Mammary epithelial cell (primary cell): ENCODE data around the gene SLC25A22.

ENCODE experiments used
- EZH2 ChIP-seq: IDR thresholded peaks from 2 replicates; pipeline ENCODE4 v1.6.1; 2012; ENCODE audit warnings: low read length, inconsistent platforms, borderline replicate concordance
- TF ChIP-seq, protein P1 (sequence below), 2 donors: IDR thresholded peaks in 1 of 2; conservative IDR thresholded peaks in 1 of 2; 2 replicates each; pipeline ENCODE4 v1.5.1; 2011 to 2012; ENCODE audit warnings: inconsistent platforms in 2 of 2, low read length in 2 of 2, mild to moderate bottlenecking in 2 of 2, control low read depth in 1 of 2, low read depth in 1 of 2; ENCODE audit not compliant: insufficient read depth in 1 of 2; ENCODE audit errors: extremely low read depth in 1 of 2

DNA sequence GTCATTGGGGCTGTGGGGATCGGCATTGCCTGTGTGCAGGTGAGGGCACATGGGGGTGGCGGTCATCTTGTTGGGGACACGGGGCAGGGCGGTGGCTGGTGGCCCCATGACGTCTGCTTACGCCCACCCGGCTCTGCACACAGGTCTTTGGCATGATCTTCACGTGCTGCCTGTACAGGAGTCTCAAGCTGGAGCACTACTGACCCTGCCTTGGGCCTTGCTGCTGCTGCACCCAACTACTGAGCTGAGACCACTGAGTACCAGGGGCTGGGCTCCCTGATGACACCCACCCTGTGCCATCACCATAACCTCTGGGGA is 39.9 kb upstream of the SLC25A22 start:
- TF ChIP-seq, protein P1, sequence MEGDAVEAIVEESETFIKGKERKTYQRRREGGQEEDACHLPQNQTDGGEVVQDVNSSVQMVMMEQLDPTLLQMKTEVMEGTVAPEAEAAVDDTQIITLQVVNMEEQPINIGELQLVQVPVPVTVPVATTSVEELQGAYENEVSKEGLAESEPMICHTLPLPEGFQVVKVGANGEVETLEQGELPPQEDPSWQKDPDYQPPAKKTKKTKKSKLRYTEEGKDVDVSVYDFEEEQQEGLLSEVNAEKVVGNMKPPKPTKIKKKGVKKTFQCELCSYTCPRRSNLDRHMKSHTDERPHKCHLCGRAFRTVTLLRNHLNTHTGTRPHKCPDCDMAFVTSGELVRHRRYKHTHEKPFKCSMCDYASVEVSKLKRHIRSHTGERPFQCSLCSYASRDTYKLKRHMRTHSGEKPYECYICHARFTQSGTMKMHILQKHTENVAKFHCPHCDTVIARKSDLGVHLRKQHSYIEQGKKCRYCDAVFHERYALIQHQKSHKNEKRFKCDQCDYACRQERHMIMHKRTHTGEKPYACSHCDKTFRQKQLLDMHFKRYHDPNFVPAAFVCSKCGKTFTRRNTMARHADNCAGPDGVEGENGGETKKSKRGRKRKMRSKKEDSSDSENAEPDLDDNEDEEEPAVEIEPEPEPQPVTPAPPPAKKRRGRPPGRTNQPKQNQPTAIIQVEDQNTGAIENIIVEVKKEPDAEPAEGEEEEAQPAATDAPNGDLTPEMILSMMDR (conservative IDR thresholded peaks at IDR 0.05 in 1 of 2, IDR thresholded peaks at IDR 0.05 in 1 of 2; ENCODE audit: extremely low read depth in 1 of 2, insufficient read depth in 1 of 2, low read depth in 1 of 2, low read length in 2 of 2), result no peak
- TF ChIP-seq EZH2, result no peak
